HepG2 (cell line): ENCODE results near the gene CA11.

ENCODE experiments used
- CC2D1A ChIP-seq: sonication (generic); formaldehyde crosslinking; IDR thresholded peaks from 2 replicates; pipeline ENCODE4 v1.8.1; 2023; ENCODE audit warnings: mild to moderate bottlenecking, missing genetic modification reagents
- JUND ChIP-seq: sonication (generic); formaldehyde crosslinking; IDR thresholded peaks from 2 replicates; pipeline ENCODE4 v1.8.0; 2022; ENCODE audit warnings: mild to moderate bottlenecking, missing genetic modification reagents
- NFE2L2 ChIP-seq: fragments of 150-350 bp; IDR thresholded peaks from 2 replicates; pipeline ENCODE4 v1.6.1; 2014; ENCODE audit warnings: low read length
- SALL2 ChIP-seq: sonication (generic); formaldehyde crosslinking; IDR thresholded peaks from 2 replicates; pipeline ENCODE4 v1.8.1; 2023; ENCODE audit warnings: mild to moderate bottlenecking, missing genetic modification reagents, inconsistent platforms
- ZNF17 ChIP-seq: sonication (generic); formaldehyde crosslinking; IDR thresholded peaks from 2 replicates; pipeline ENCODE4 v1.5.0; 2020; ENCODE audit warnings: mild to moderate bottlenecking, missing genetic modification reagents
- ZSCAN31 ChIP-seq: sonication (generic); formaldehyde crosslinking; IDR thresholded peaks from 2 replicates; pipeline ENCODE4 v1.5.0; 2020; ENCODE audit warnings: low read depth, mild to moderate bottlenecking, missing genetic modification reagents
- ZZZ3 ChIP-seq: sonication (generic); formaldehyde crosslinking; IDR thresholded peaks from 2 replicates; pipeline ENCODE4 v1.4.0; 2020; ENCODE audit warnings: missing genetic modification reagents, mild to moderate bottlenecking, borderline replicate concordance
- TF ChIP-seq, protein P1 (sequence below): sonication (generic); formaldehyde crosslinking; IDR thresholded peaks from 2 replicates; pipeline ENCODE4 v1.8.1; 2023; ENCODE audit warnings: mild to moderate bottlenecking, inconsistent platforms, moderate library complexity, missing genetic modification reagents, borderline replicate concordance
- TF ChIP-seq, protein P2 (sequence below): sonication (generic); formaldehyde crosslinking; IDR thresholded peaks from 2 replicates; pipeline ENCODE4 v1.9.0; 2022; ENCODE audit warnings: missing genetic modification reagents, mild to moderate bottlenecking, borderline replicate concordance

DNA sequence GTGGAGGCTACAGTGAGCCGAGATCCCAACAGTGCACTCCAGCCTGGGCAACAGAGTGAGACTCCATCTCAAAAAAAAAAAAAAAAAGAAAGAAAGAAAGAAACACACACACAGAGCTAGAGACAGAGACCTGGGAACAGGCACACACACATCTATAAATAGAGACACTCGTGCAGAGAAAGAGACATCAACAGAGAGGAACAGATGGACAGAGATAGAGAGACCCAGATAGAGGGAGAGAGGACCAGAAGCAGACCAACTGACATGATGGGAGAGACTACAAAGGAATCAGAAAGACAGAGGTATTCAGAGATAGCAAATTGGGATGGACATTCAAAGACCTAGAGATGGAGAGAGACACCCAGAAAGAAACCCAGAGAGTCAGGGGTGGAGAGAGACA lies 2.1 kb upstream of the CA11 start:
- TF ChIP-seq SALL2 (CRISPR knock-in tag) (no peak), ZNF17 (CRISPR knock-in tag) (no peak), ZSCAN31 (no peak), CC2D1A (CRISPR knock-in tag) (no peak), NFE2L2 (no peak), ZZZ3 (no peak), JUND (CRISPR knock-in tag) (no peak)
- TF ChIP-seq, protein P1, sequence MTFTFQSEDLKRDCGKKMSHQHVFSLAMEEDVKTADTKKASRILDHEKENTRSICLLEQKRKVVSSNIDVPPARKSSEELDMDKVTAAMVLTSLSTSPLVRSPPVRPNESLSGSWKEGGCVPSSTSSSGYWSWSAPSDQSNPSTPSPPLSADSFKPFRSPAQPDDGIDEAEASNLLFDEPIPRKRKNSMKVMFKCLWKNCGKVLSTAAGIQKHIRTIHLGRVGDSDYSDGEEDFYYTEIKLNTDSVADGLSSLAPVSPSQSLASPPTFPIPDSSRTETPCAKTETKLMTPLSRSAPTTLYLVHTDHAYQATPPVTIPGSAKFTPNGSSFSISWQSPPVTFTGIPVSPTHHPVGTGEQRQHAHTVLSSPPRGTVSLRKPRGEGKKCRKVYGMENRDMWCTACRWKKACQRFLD (CRISPR knock-in tag): no peak
- TF ChIP-seq, protein P2, sequence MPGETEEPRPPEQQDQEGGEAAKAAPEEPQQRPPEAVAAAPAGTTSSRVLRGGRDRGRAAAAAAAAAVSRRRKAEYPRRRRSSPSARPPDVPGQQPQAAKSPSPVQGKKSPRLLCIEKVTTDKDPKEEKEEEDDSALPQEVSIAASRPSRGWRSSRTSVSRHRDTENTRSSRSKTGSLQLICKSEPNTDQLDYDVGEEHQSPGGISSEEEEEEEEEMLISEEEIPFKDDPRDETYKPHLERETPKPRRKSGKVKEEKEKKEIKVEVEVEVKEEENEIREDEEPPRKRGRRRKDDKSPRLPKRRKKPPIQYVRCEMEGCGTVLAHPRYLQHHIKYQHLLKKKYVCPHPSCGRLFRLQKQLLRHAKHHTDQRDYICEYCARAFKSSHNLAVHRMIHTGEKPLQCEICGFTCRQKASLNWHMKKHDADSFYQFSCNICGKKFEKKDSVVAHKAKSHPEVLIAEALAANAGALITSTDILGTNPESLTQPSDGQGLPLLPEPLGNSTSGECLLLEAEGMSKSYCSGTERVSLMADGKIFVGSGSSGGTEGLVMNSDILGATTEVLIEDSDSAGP: no peak
